Neural cell (in vitro differentiated cells): ENCODE data around the gene KCNQ5. TPM values are rescaled to one million over a fixed set of nuclear protein-coding genes. Genes with fewer than 3 reads are reported as not detected.

Source experiments
- H2AFZ ChIP-seq: fragments of 200-600, 300-800 bp; sonication (generic), shearing (Covaris generic); 2 replicates; pipeline ENCODE4 v1.6.0; 2014; ENCODE audit warnings: low read depth, mild to moderate bottlenecking, antibody characterized with exemption, low read length, moderate library complexity
- H3F3A ChIP-seq: fragments of 200-600 bp; shearing (Covaris generic); 2 replicates; pipeline ENCODE4 v1.6.1; 2016; ENCODE audit warnings: mild to moderate bottlenecking, moderate library complexity, mixed read lengths, antibody characterized with exemption, low read length; ENCODE audit not compliant: insufficient read depth, poor library complexity, severe bottlenecking
- H3K27ac ChIP-seq: fragments of 200-600, 300-800 bp; sonication (generic), shearing (Covaris generic); 2 replicates; pipeline ENCODE4 v1.5.1; 2014; ENCODE audit warnings: mild to moderate bottlenecking, low read length, moderate library complexity
- H3K27me3 ChIP-seq: fragments of 300-800, 200-600 bp; sonication (generic), shearing (Covaris generic); 2 replicates; pipeline ENCODE4 v1.6.0; 2014; ENCODE audit warnings: mild to moderate bottlenecking, low read depth, low read length, moderate library complexity; ENCODE audit not compliant: insufficient read depth
- H3K36me3 ChIP-seq: fragments of 300-800, 200-600 bp; sonication (generic), shearing (Covaris generic); 2 replicates; pipeline ENCODE4 v1.5.1; 2014; ENCODE audit warnings: mild to moderate bottlenecking, antibody characterized with exemption, low read length, moderate library complexity; ENCODE audit not compliant: insufficient read depth
- H3K4me2 ChIP-seq: fragments of 300-800, 200-600 bp; sonication (generic), shearing (Covaris generic); 2 replicates; pipeline ENCODE4 v1.6.0; 2014; ENCODE audit warnings: mild to moderate bottlenecking, low read length
- H3K4me3 ChIP-seq: fragments of 300-800, 200-600 bp; sonication (generic), shearing (Covaris generic); 2 replicates; pipeline ENCODE4 v1.5.1; 2014; ENCODE audit warnings: mild to moderate bottlenecking, low read length, moderate library complexity
- H3K79me2 ChIP-seq: fragments of 200-600 bp; shearing (Covaris generic); replicated peaks from 2 replicates; pipeline ENCODE4 v1.6.0; 2014; ENCODE audit warnings: mild to moderate bottlenecking, low read length, moderate library complexity; ENCODE audit not compliant: insufficient read depth
- H3K9ac ChIP-seq: fragments of 300-800, 200-600 bp; sonication (generic), shearing (Covaris generic); 2 replicates; pipeline ENCODE4 v1.6.1; 2016; ENCODE audit warnings: mild to moderate bottlenecking, low read length, mixed read lengths
- H3K9me2 ChIP-seq: fragments of 200-600 bp; shearing (Covaris generic); 2 replicates; pipeline ENCODE4 v1.6.1; 2016; ENCODE audit warnings: mild to moderate bottlenecking, low read length, mixed read lengths; ENCODE audit not compliant: insufficient read depth
- H3K9me3 ChIP-seq: fragments of 200-600, 300-800 bp; sonication (generic), shearing (Covaris generic); 2 replicates; pipeline ENCODE4 v1.6.1; 2016; ENCODE audit warnings: mild to moderate bottlenecking, mixed run types, low read length, moderate library complexity, mixed read lengths
- H4K20me1 ChIP-seq: fragments of 200-600 bp; shearing (Covaris generic); 2 replicates; pipeline ENCODE4 v1.6.1; 2016; ENCODE audit warnings: mild to moderate bottlenecking, mixed run types; ENCODE audit not compliant: insufficient read depth
- EP300 ChIP-seq: fragments of 450-650 bp; conservative IDR thresholded peaks from 2 replicates; pipeline ENCODE4 v1.6.1; 2014; ENCODE audit warnings: antibody characterized with exemption, mild to moderate bottlenecking, moderate library complexity; ENCODE audit not compliant: poor library complexity, severe bottlenecking
- EZH2 ChIP-seq: fragments of 200-600, 300-800 bp; shearing (Covaris generic), sonication (generic); IDR thresholded peaks from 2 replicates; pipeline ENCODE4 v1.6.1; 2014; ENCODE audit warnings: antibody characterized with exemption, low read length, borderline replicate concordance, mild to moderate bottlenecking; ENCODE audit not compliant: insufficient read depth, poor library complexity, severe bottlenecking
- MXI1 ChIP-seq: fragments of 450-650 bp; conservative IDR thresholded peaks from 2 replicates; pipeline ENCODE4 v1.6.1; 2014; ENCODE audit warnings: antibody characterized with exemption, mild to moderate bottlenecking; ENCODE audit not compliant: poor library complexity, severe bottlenecking
- POLR2AphosphoS5 ChIP-seq: IDR thresholded peaks from 2 replicates; pipeline ENCODE4 v1.6.1; 2012
- RAD21 ChIP-seq: fragments of 450-650 bp; conservative IDR thresholded peaks from 2 replicates; pipeline ENCODE4 v1.6.1; 2014; ENCODE audit warnings: antibody characterized with exemption, mild to moderate bottlenecking, moderate library complexity
- SMC3 ChIP-seq: fragments of 450-650 bp; conservative IDR thresholded peaks from 2 replicates; pipeline ENCODE4 v1.6.1; 2014; ENCODE audit warnings: antibody characterized with exemption, mild to moderate bottlenecking, moderate library complexity; ENCODE audit not compliant: poor library complexity
- TAF1 ChIP-seq: IDR thresholded peaks from 2 replicates; pipeline ENCODE4 v1.6.1; 2012; ENCODE audit warnings: low read depth
- polyA plus RNA-seq: library from polyadenylated mRNA; depleted of rRNA; stranded (reverse); fragments of >200 nt; gene quantifications from 2 replicates; pipeline ENCODE4 v1.2.3, GENCODE V29; 2014
- TF ChIP-seq, protein P1 (sequence below): IDR thresholded peaks from 2 replicates; pipeline ENCODE4 v1.6.1; 2012; ENCODE audit warnings: borderline replicate concordance
- TF ChIP-seq, protein P2 (sequence below): fragments of 450-650 bp; IDR thresholded peaks from 2 replicates; pipeline ENCODE4 v1.5.1; 2014; ENCODE audit warnings: antibody characterized with exemption, mild to moderate bottlenecking, moderate library complexity; ENCODE audit not compliant: poor library complexity, severe bottlenecking

KCNQ5 gene
- polyA plus RNA-seq, 1 donor from 2014 or later: 0.30 TPM

DNA sequence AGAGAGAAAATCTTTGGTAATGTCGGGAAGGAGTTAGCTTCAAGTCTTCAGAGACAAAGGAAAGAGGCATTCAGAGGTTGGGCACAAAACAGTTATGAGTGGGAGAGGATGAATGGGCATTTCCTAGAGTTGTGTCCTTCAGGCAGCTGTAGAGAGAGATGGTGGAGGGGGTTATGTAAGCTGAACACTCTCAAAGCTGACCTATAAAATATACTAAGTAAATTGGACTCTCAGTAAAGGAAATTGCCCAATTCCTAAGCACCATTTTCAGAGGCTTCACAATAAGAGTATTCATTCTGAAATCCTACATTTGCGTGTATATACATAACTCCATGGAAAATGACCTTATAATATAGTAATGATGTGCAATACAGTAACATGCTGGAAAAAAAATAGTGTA is 161.2 kb downstream of the KCNQ5 start:
- Histone ChIP-seq H3K27me3 (no peaks in the 10 kb centered on the region), H3K79me2 (no peaks in the 10 kb centered on the region), H3K9ac (no peak overlapping the region), H3K27ac (no peak overlapping the region), H3K9me2 (no peaks in the 10 kb centered on the region), H2AFZ (no peak overlapping the region), H3K4me3 (no peak overlapping the region), H3K36me3 (no peaks in the 10 kb centered on the region), H4K20me1 (no peaks in the 10 kb centered on the region), H3F3A (no peaks in the 10 kb centered on the region), H3K4me2 (no peak overlapping the region), H3K9me3 (no peaks in the 10 kb centered on the region)
- TF ChIP-seq POLR2AphosphoS5: no peak
- TF ChIP-seq, protein P1, sequence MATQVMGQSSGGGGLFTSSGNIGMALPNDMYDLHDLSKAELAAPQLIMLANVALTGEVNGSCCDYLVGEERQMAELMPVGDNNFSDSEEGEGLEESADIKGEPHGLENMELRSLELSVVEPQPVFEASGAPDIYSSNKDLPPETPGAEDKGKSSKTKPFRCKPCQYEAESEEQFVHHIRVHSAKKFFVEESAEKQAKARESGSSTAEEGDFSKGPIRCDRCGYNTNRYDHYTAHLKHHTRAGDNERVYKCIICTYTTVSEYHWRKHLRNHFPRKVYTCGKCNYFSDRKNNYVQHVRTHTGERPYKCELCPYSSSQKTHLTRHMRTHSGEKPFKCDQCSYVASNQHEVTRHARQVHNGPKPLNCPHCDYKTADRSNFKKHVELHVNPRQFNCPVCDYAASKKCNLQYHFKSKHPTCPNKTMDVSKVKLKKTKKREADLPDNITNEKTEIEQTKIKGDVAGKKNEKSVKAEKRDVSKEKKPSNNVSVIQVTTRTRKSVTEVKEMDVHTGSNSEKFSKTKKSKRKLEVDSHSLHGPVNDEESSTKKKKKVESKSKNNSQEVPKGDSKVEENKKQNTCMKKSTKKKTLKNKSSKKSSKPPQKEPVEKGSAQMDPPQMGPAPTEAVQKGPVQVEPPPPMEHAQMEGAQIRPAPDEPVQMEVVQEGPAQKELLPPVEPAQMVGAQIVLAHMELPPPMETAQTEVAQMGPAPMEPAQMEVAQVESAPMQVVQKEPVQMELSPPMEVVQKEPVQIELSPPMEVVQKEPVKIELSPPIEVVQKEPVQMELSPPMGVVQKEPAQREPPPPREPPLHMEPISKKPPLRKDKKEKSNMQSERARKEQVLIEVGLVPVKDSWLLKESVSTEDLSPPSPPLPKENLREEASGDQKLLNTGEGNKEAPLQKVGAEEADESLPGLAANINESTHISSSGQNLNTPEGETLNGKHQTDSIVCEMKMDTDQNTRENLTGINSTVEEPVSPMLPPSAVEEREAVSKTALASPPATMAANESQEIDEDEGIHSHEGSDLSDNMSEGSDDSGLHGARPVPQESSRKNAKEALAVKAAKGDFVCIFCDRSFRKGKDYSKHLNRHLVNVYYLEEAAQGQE: no peak
- TF ChIP-seq SMC3: no peak
- no peak for TF ChIP-seq MXI1
- TF ChIP-seq EZH2: no peak
- no peak for TF ChIP-seq RAD21
- TF ChIP-seq, protein P2, sequence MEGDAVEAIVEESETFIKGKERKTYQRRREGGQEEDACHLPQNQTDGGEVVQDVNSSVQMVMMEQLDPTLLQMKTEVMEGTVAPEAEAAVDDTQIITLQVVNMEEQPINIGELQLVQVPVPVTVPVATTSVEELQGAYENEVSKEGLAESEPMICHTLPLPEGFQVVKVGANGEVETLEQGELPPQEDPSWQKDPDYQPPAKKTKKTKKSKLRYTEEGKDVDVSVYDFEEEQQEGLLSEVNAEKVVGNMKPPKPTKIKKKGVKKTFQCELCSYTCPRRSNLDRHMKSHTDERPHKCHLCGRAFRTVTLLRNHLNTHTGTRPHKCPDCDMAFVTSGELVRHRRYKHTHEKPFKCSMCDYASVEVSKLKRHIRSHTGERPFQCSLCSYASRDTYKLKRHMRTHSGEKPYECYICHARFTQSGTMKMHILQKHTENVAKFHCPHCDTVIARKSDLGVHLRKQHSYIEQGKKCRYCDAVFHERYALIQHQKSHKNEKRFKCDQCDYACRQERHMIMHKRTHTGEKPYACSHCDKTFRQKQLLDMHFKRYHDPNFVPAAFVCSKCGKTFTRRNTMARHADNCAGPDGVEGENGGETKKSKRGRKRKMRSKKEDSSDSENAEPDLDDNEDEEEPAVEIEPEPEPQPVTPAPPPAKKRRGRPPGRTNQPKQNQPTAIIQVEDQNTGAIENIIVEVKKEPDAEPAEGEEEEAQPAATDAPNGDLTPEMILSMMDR: no peak
- TF ChIP-seq TAF1: no peak
- TF ChIP-seq EP300: no peak

DNA sequence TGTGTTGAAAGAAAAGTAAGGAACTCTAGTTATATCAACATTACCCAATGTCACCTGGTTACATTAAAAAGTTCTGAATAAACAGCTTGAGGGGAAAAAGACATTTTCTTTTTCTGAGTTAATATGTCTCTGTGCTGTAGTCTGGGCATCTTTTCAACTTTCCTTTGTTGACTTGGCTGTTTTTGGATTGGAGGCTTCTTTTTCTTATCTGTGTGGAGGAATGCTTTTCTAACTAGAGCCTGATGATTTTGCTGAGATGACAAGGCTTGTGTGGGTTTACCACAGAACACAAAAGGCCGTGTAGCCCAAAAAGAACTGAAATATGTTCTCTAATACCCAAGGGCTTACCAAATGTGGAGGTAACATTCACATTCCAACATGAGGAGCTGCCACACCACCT is 161.8 kb downstream of the KCNQ5 start:
- H3K9ac ChIP-seq: no peak overlapping the region
- TF ChIP-seq EZH2: no peak
- no peak for TF ChIP-seq POLR2AphosphoS5
- TF ChIP-seq, protein P1: no peak
- TF ChIP-seq, protein P2: no peak
- TF ChIP-seq RAD21: no peak
- no peak for TF ChIP-seq TAF1
- no peak for TF ChIP-seq SMC3
- no peak for TF ChIP-seq EP300
- TF ChIP-seq MXI1: no peak
- no peak overlapping the region for H2AFZ ChIP-seq
- no peaks in the 10 kb centered on the region for H3K36me3 ChIP-seq
- no peaks in the 10 kb centered on the region for H3K27me3 ChIP-seq
- H3K9me2 ChIP-seq: no peaks in the 10 kb centered on the region
- no peaks in the 10 kb centered on the region for H3K79me2 ChIP-seq
- no peaks in the 10 kb centered on the region for H4K20me1 ChIP-seq
- H3K27ac ChIP-seq: no peak overlapping the region
- no peak overlapping the region for H3K4me3 ChIP-seq
- H3K9me3 ChIP-seq: no peaks in the 10 kb centered on the region
- no peaks in the 10 kb centered on the region for H3F3A ChIP-seq
- no peak overlapping the region for H3K4me2 ChIP-seq
